GM21717 (cell line): ENCODE measurements around the gene PCDHAC1.

ENCODE experiments used
- ATAC-seq: cut with Tn5 transposase; IDR thresholded peaks from one replicate; pipeline ENCODE4 v1.9.1; 2021; ENCODE audit warnings: mild to moderate bottlenecking, moderate library complexity; ENCODE audit not compliant: unreplicated experiment

The PCDHAC1 gene

DNA sequence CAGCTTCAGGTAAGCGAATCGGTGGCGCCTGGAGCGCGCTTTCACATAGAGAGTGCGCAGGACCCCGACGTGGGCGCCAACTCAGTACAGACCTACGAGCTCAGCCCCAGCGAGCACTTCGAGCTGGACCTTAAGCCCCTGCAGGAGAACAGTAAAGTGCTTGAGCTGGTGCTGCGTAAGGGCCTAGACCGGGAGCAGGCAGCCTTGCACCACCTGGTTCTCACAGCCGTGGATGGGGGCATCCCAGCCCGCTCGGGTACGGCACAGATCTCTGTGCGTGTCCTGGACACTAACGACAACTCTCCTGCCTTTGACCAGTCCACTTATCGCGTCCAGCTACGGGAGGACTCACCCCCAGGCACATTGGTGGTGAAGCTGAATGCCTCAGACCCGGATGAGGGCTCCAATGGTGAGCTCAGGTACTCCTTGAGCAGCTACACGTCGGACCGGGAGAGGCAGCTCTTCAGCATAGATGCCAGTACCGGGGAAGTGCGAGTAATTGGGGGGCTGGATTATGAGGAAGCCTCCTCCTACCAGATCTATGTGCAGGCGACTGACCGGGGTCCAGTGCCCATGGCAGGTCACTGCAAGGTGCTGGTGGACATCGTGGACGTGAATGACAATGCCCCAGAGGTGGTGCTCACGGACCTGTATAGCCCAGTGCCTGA is 41.3 kb downstream of the PCDHAC1 start:
- ATAC-seq: no peak

DNA sequence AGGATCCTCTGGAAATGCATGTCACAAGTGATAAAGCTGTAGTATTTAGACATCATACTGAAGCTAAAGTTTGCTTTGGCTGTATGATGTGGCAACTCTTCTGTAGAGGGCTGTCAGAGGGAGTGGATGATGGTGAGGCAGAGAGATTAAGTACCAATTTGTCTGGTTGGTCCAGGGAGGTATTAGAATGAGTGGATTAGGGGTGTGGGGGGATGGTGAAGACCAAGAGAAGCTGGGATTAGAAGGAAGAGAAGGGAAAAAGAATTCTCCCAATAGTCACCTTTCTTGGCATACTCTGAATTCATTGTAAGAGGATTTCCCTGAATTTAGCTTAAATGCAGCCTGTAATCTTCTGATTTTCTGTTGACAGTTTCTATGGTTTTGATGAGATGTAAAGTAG is 43.8 kb downstream of the PCDHAC1 start:
- ATAC-seq: no peak

DNA sequence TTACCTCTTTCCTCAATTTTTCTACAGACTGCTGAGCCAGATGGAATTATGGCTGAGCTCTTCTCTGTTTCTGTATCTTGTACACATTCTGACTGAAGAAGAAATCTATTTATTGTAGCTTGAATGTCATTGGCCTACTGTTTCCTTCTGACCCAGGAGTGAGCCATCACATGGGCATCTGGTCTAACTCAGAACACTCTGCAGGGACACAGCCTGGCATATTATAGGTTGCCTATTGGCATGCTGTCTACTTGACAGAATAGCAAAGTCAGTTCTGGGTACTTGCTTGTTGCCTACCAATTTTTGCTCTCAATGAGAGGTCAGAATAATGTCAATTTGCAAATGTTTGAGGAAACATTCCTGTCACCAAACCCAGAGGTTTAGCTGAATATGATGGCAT is 47.5 kb downstream of the PCDHAC1 start:
- ATAC-seq: no peak

GRCh38 chr5:140977003-140977402 is 50.9 kb downstream of the PCDHAC1 start:
- no peak for ATAC-seq

DNA sequence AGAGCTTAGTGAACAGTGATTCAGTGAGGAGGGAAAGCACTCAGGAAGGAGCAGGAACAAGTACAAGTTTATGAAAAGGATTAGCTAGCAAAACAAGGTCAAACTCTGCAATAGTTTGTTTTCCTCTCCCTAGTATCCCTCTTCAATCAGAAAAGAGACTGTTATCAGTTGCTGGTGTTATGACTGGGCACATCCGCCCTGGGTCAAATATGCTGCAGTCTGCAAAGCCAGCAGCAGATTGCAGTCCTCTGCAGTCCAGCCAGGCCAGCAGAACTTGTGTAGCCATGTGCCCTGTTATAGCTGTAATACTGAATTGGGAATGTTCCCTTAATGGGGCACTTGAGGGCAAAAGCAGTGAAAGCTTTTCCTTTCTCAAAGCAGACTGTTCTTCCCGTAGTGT is 52.2 kb downstream of the PCDHAC1 start:
- ATAC-seq: no peak

DNA sequence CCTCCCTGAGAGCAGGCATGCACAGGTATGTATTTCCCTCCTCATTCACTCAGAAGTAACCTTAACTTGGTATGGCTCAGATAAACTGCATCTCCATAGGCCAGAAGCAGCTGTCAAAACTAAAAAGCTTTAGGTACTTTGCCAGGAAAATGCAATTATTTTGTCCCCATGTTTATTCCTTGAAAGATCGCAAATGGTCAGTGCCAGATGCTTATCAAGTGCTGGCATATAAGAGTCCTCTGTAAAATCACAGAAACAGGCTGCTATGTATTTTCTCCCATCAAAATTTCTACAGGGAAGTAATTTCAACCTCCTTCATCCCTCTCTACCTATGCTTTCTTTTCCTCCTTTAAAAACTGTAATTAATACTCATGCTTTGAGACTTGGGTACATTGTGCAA is 52.9 kb downstream of the PCDHAC1 start:
- no peak for ATAC-seq
